HL-60 (cell line): ENCODE measurements around the gene PDCD6IP.
"Not testable (repeated sequence)": the region's sequence is repeated elsewhere in the genome, so short reads cannot be mapped to it uniquely, and the experiment has no call there.

ENCODE experiments used
- DNase-seq, 2 experiments: peaks; one replicate each; pipeline ENCODE4 v3.0.0-alpha.2; 2010 to 2020; ENCODE audit warnings: low read depth in 1 of 2, low spot score in 1 of 2
- H3K27ac ChIP-seq: fragments of 250-450 bp; sonication (Bioruptor Pico); replicated peaks from 2 replicates; pipeline ENCODE4 v1.5.1; 2020; ENCODE audit warnings: mild to moderate bottlenecking, moderate library complexity
- H3K27me3 ChIP-seq: fragments of 250-450 bp; sonication (Bioruptor Pico); 2 replicates; pipeline ENCODE4 v1.5.1; 2021; ENCODE audit warnings: mild to moderate bottlenecking, moderate library complexity; ENCODE audit not compliant: insufficient read depth, poor library complexity, severe bottlenecking
- H3K4me3 ChIP-seq: replicated peaks from 2 replicates; pipeline ENCODE4 v1.5.1; 2011; ENCODE audit warnings: mild to moderate bottlenecking, control low read depth, low read length; ENCODE audit not compliant: insufficient read depth
- CTCF ChIP-seq: IDR thresholded peaks from one replicate; pipeline ENCODE4 v1.5.1; 2011; ENCODE audit warnings: low read length, control low read depth, inconsistent platforms; ENCODE audit not compliant: insufficient read depth
- GABPA ChIP-seq: IDR thresholded peaks from 2 replicates; pipeline ENCODE4 v1.6.1; 2012; ENCODE audit warnings: low read depth
- POLR2AphosphoS5 ChIP-seq: IDR thresholded peaks from 2 replicates; pipeline ENCODE4 v1.6.1; 2012; ENCODE audit warnings: low read depth
- REST ChIP-seq: IDR thresholded peaks from 2 replicates; pipeline ENCODE4 v1.6.1; 2012; ENCODE audit warnings: low read depth; ENCODE audit not compliant: insufficient replicate concordance
- SPI1 ChIP-seq: IDR thresholded peaks from 2 replicates; pipeline ENCODE4 v1.6.1; 2012; ENCODE audit warnings: low read depth, mild to moderate bottlenecking, borderline replicate concordance

The PDCD6IP gene

GRCh38 chr3:33831053-33831452, 32.6 kb downstream of the PDCD6IP start:
- no peak for DNase-seq

GRCh38 chr3:33833408-33834095, 35.1 kb downstream of the PDCD6IP start:
- TF ChIP-seq SPI1 (peak; percentile 14; the same call in 1 of the 2 replicates), REST (no peak)
- H3K27me3 ChIP-seq, result no peaks in the 10 kb centered on the region
- DNase-seq, result no peak
- H3K27ac ChIP-seq, result no peak overlapping the region
- no peak overlapping the region for H3K4me3 ChIP-seq

More at GRCh38 chr3:33831053-33831452, 32.6 kb downstream of the PDCD6IP start:
- Histone ChIP-seq H3K4me3 (no peak overlapping the region), H3K27me3 (no peaks in the 10 kb centered on the region), H3K27ac (no peak overlapping the region)
- no peak for TF ChIP-seq CTCF
- TF ChIP-seq SPI1, result no peak
- TF ChIP-seq POLR2AphosphoS5, result no peak

GRCh38 chr3:33834096-33834453, 35.6 kb downstream of the PDCD6IP start:
- no peak overlapping the region for H3K27ac ChIP-seq
- TF ChIP-seq REST (no peak), CTCF (no peak), SPI1 (no peak), GABPA (no peak), POLR2AphosphoS5 (no peak)
- no peak for DNase-seq
- no peaks in the 10 kb centered on the region for H3K27me3 ChIP-seq
- H3K4me3 ChIP-seq, result no peak overlapping the region

- H3K4me3 ChIP-seq, H3K27ac ChIP-seq, DNase-seq, H3K27me3 ChIP-seq: not testable (repeated sequence)
These were observed 38.8 kb downstream of the PDCD6IP start for GRCh38 chr3:33837182-33837581.

GRCh38 chr3:33839283-33839682, 40.9 kb downstream of the PDCD6IP start:
- H3K27me3 ChIP-seq, result no peaks in the 10 kb centered on the region
- H3K27ac ChIP-seq, result no peak overlapping the region
- TF ChIP-seq CTCF (no peak), SPI1 (no peak)
- H3K4me3 ChIP-seq, result no peak overlapping the region
- no peak for DNase-seq
